Sigmoid colon (tissue), 7 donors: ENCODE results near the gene CD44. TPM values are rescaled to one million over a fixed set of nuclear protein-coding genes. Genes with fewer than 3 reads are reported as not detected.

Experiments
- DNase-seq: peaks from one replicate; pipeline ENCODE4 v3.0.0-alpha.2; 2019
- H3K27ac ChIP-seq, 4 donors: fragments of 200-600 bp; sonication (generic); one replicate each; pipeline ENCODE4 v1.5.1; 2016 to 2019; ENCODE audit warnings: mild to moderate bottlenecking in 1 of 4
- H3K27me3 ChIP-seq, 3 donors: fragments of 200-600 bp; sonication (generic); one replicate each; pipeline ENCODE4 v1.5.1; 2019; ENCODE audit warnings: mild to moderate bottlenecking in 1 of 3
- H3K36me3 ChIP-seq, 4 donors: fragments of 200-600 bp; sonication (generic); one replicate each; pipeline ENCODE4 v1.5.1; 2016 to 2019
- H3K4me1 ChIP-seq, 4 donors: fragments of 200-600 bp; sonication (generic); one replicate each; pipeline ENCODE4 v1.5.1; 2017 to 2019
- H3K4me3 ChIP-seq, 4 donors: fragments of 200-600 bp; sonication (generic); one replicate each; pipeline ENCODE4 v1.5.1; 2017 to 2019; ENCODE audit warnings: mild to moderate bottlenecking in 2 of 4, moderate library complexity in 1 of 4
- H3K9me3 ChIP-seq, 4 donors: fragments of 200-600 bp in 3 of 4; sonication (generic) in 3 of 4; one replicate each; pipeline versions ENCODE4 v1.5.1 to v1.6.1; 2013 to 2019
- CTCF ChIP-seq, 4 experiments: fragments of 450-650 bp in 3 of 4; fragments of 200-600 bp in 1 of 4; IDR thresholded peaks; one replicate each; pipeline ENCODE4 v1.5.1; 2016 to 2019; ENCODE audit warnings: antibody characterized with exemption in 4 of 4, mild to moderate bottlenecking in 3 of 4, moderate library complexity in 2 of 4
- EP300 ChIP-seq, 4 donors: sonication (generic); formaldehyde crosslinking; IDR thresholded peaks; one replicate each; pipeline ENCODE4 v1.6.1; 2017; ENCODE audit warnings: antibody characterized with exemption in 4 of 4
- POLR2A ChIP-seq, 2 donors: fragments of 450-650 bp; IDR thresholded peaks; one replicate each; pipeline ENCODE4 v1.6.1; 2016; ENCODE audit warnings: antibody characterized with exemption in 2 of 2, mild to moderate bottlenecking in 2 of 2, moderate library complexity in 2 of 2
- POLR2AphosphoS5 ChIP-seq, 4 donors: sonication (generic); formaldehyde crosslinking; IDR thresholded peaks; one replicate each; pipeline ENCODE4 v1.6.1; 2017; ENCODE audit warnings: antibody characterized with exemption in 4 of 4
- WGBS, 2 donors: extraction: QIAGEN DNeasy Blood & Tissue Kit; methylation state at CpG; one replicate each; pipeline ENCODE4 v1.1.7; 2013; 5-methylcytosine and 5-hydroxymethylcytosine counted together
- intact Hi-C: fragments of 100-400 bp; cut with DNase I; formaldehyde crosslinking; loops from one replicate; pipeline ENCODE4 v1.15.1; 2023
- polyA plus RNA-seq, 3 donors: library from polyadenylated mRNA; stranded (reverse); fragments of 200-250 nt; gene quantifications; one replicate each; pipeline ENCODE4 v1.2.3, GENCODE V29; 2013
- total RNA-seq, 4 donors: library from RNA; depleted of rRNA; stranded (reverse); fragments of >200 nt; gene quantifications; one replicate each; pipeline ENCODE4 v1.1.0, GENCODE V29; 2016
- donor health status: healthy with polysubstance abuse.
- donor health status: Bipolar disorder and iron deficiency.
- donor health status: healthy.

Gene CD44
- total and polyA plus RNA-seq, 7 donors = 28.4 to 228 (median 76.4) TPM

- Histone ChIP-seq H3K9me3 (no peaks in the 10 kb centered on the region), H3K4me1 (peaks cover 0 to 48% (median 44%) of the 10 kb centered on the region in 4 donors), H3K27me3 (no peaks in the 10 kb centered on the region), H3K27ac (peak overlapping the region in 3 of 4 donors; percentile 45 to 54 (median 48)), H3K4me3 (no peak overlapping the region), H3K36me3 (peaks cover 0 to 33% (median 8%) of the 10 kb centered on the region in 4 donors)
- TF ChIP-seq POLR2AphosphoS5 (IDR thresholded peaks at IDR 0.05) (no peak), CTCF (IDR thresholded peaks at IDR 0.05) (no peak), POLR2A (IDR thresholded peaks at IDR 0.05) (no peak), EP300 (IDR thresholded peaks at IDR 0.05) (no peak)
- 25 to 51% methylated on average over 2 of the region's 2 CpGs for WGBS, 2 donors
- DNase-seq = no peak
- intact Hi-C loops = no loop called here
These were observed 39.9 kb downstream of the CD44 start for GRCh38 chr11:35178873-35179272.

- intact Hi-C loops = no loop called here
- no peaks in the 10 kb centered on the region for H3K27me3 ChIP-seq
- H3K4me1 ChIP-seq = peaks cover 0 to 47% (median 37%) of the 10 kb centered on the region in 4 donors
- H3K36me3 ChIP-seq = peaks cover 0 to 33% (median 8%) of the 10 kb centered on the region in 4 donors
- DNase-seq = no peak
- H3K27ac ChIP-seq = peak overlapping the region in 3 of 4 donors; percentile 45 to 54 (median 48)
- no peaks in the 10 kb centered on the region for H3K9me3 ChIP-seq
- no peak overlapping the region for H3K4me3 ChIP-seq
- WGBS, 2 donors = 47 to 66% methylated on average over 2 of the region's 2 CpGs
- TF ChIP-seq EP300 (IDR thresholded peaks at IDR 0.05) = no peak
- no peak for TF ChIP-seq CTCF (IDR thresholded peaks at IDR 0.05)
- TF ChIP-seq POLR2AphosphoS5 (IDR thresholded peaks at IDR 0.05) = no peak
- TF ChIP-seq POLR2A (IDR thresholded peaks at IDR 0.05) = no peak
These were observed 40.6 kb downstream of the CD44 start for GRCh38 chr11:35179466-35180135.

GRCh38 chr11:35180317-35181233 lies 41.6 kb downstream of the CD44 start:
- no peak overlapping the region for H3K4me3 ChIP-seq
- peak overlapping the region in 3 of 4 donors; percentile 23 to 54 (median 48) for H3K27ac ChIP-seq
- peaks cover 0 to 47% (median 31%) of the 10 kb centered on the region in 4 donors for H3K4me1 ChIP-seq
- H3K9me3 ChIP-seq = no peaks in the 10 kb centered on the region
- WGBS, 2 donors = 50 to 66% methylated on average over 5 of the region's 5 CpGs
- peaks cover 0 to 33% (median 8%) of the 10 kb centered on the region in 4 donors for H3K36me3 ChIP-seq
- TF ChIP-seq CTCF (IDR thresholded peaks at IDR 0.05) (no peak), EP300 (IDR thresholded peaks at IDR 0.05) (no peak), POLR2AphosphoS5 (IDR thresholded peaks at IDR 0.05) (no peak), POLR2A (IDR thresholded peaks at IDR 0.05) (no peak)
- intact Hi-C loops = no loop called here
- no peak for DNase-seq
- no peaks in the 10 kb centered on the region for H3K27me3 ChIP-seq

GRCh38 chr11:35182317-35182939 lies 43.5 kb downstream of the CD44 start:
- Histone ChIP-seq H3K36me3 (peaks cover 0 to 22% (median 6%) of the 10 kb centered on the region in 4 donors), H3K9me3 (no peaks in the 10 kb centered on the region), H3K4me1 (peaks cover 0 to 52% (median 36%) of the 10 kb centered on the region in 4 donors), H3K27me3 (no peaks in the 10 kb centered on the region), H3K4me3 (no peak overlapping the region), H3K27ac (peak overlapping the region in 1 of 4 donors; percentile 17)
- TF ChIP-seq CTCF (IDR thresholded peaks at IDR 0.05) = no peak
- TF ChIP-seq POLR2A (IDR thresholded peaks at IDR 0.05) = no peak
- no peak for TF ChIP-seq EP300 (IDR thresholded peaks at IDR 0.05)
- TF ChIP-seq POLR2AphosphoS5 (IDR thresholded peaks at IDR 0.05) = no peak
- no peak for DNase-seq
- WGBS, 2 donors = 71 to 72% methylated on average over 6 of the region's 6 CpGs
- intact Hi-C loops = no loop called here
